ENCODE results near the gene IL17RD. TPM values are rescaled to one million over a fixed set of nuclear protein-coding genes. Genes with fewer than 3 reads are reported as not detected.

IL17RD gene
- total RNA-seq, 1 experiment from 2014 or later, result 31.7 TPM

DNA sequence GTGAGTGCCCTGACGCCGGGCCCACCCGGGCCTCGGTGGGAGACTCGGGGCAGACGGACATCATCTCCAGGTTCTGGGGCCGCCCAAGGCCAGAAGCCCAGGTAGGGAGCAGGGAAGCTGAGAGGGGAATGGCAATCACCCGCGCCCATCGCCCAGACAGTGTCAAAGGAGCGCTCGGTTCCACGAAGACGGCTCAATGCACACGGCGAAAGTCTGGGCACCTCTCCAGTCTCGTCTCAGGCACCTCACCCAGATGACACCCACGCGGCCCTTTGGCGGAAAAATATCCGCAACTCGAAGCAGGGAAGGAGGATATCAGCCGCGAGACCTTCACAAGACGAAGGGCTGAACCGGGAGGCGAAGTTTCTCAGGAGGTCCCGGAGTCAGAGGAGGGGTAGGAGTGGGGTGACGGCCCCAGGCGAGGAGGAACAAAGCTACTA is 916 bp downstream of the IL17RD start:
- H3K79me1 ChIP-seq (ENCODE audit: insufficient read depth, low read depth, low read length, poor library complexity, severe bottlenecking), result no peaks in the 10 kb centered on the region
- H2BK15ac ChIP-seq (ENCODE audit: low read depth, low read length), result no peak overlapping the region
- H3K27ac ChIP-seq (ENCODE audit: insufficient read length, low read depth, low read length), result no peak overlapping the region
- H2AFZ ChIP-seq (ENCODE audit: low read length), result no peak overlapping the region
- no peaks in the 10 kb centered on the region; a peak in 1 of 5 replicates for H3K9me3 Mint-ChIP-seq
- peak overlapping the region; percentile 81 to 93 for H3K4me3 Mint-ChIP-seq
- H2BK5ac ChIP-seq (ENCODE audit: insufficient read length, low read length), result no peak overlapping the region
- H4K8ac ChIP-seq (replicated peaks; ENCODE audit: insufficient read length, low read depth, low read length), result no peak overlapping the region
- H4K5ac ChIP-seq (ENCODE audit: insufficient read length, low read depth, low read length), result no peak overlapping the region
- H3K4me1 Mint-ChIP-seq, result peaks cover 56 to 60% of the 10 kb centered on the region in 2 experiments
- H3K23ac ChIP-seq (ENCODE audit: insufficient read length, low read depth, low read length), result no peak overlapping the region
- no peak overlapping the region for H2AK5ac ChIP-seq (ENCODE audit: insufficient read length, low read length)
- H3K9ac ChIP-seq (ENCODE audit: extremely low read depth, insufficient read length, low read length), result peak overlapping the region; percentile 57
- H2BK120ac ChIP-seq (ENCODE audit: low read depth, low read length, poor library complexity, severe bottlenecking), result no peak overlapping the region
- H3K23me2 ChIP-seq (ENCODE audit: insufficient read length, low read depth, low read length, poor library complexity, severe bottlenecking), result peaks cover 9% of the 10 kb centered on the region
- TF ChIP-seq, protein P1, sequence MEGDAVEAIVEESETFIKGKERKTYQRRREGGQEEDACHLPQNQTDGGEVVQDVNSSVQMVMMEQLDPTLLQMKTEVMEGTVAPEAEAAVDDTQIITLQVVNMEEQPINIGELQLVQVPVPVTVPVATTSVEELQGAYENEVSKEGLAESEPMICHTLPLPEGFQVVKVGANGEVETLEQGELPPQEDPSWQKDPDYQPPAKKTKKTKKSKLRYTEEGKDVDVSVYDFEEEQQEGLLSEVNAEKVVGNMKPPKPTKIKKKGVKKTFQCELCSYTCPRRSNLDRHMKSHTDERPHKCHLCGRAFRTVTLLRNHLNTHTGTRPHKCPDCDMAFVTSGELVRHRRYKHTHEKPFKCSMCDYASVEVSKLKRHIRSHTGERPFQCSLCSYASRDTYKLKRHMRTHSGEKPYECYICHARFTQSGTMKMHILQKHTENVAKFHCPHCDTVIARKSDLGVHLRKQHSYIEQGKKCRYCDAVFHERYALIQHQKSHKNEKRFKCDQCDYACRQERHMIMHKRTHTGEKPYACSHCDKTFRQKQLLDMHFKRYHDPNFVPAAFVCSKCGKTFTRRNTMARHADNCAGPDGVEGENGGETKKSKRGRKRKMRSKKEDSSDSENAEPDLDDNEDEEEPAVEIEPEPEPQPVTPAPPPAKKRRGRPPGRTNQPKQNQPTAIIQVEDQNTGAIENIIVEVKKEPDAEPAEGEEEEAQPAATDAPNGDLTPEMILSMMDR (conservative IDR thresholded peaks at IDR 0.05), result no peak
- no peak overlapping the region for H4K91ac ChIP-seq (ENCODE audit: insufficient read length, low read depth, low read length)
- no peak overlapping the region for H3K56ac ChIP-seq (ENCODE audit: insufficient read length, low read depth, low read length)
- H3K27me3 ChIP-seq (ENCODE audit: insufficient read depth, low read length), result no peaks in the 10 kb centered on the region; the same call in 1 of the 2 replicates
- no peak overlapping the region for H3K4ac ChIP-seq (ENCODE audit: low read depth, low read length)
- H3K18ac ChIP-seq (ENCODE audit: insufficient read length, low read depth, low read length), result peak overlapping the region; percentile 20
- no peak overlapping the region for H3T11ph ChIP-seq (ENCODE audit: low read length)
- H2BK12ac ChIP-seq (ENCODE audit: insufficient read length, low read depth, low read length), result no peak overlapping the region
- peaks cover 7% of the 10 kb centered on the region; the same call in 1 of the 2 replicates for H3K79me2 ChIP-seq (ENCODE audit: insufficient read depth, low read length)
- peak overlapping the region; percentile 70 for H3K4me2 ChIP-seq (ENCODE audit: insufficient read depth, insufficient read length, low read length)
- peak overlapping the region in 2 of 3 experiments; percentile 83 to 90; a peak in 4 of 7 replicates for H3K27ac Mint-ChIP-seq
- peaks cover 67% of the 10 kb centered on the region for H3K27me3 Mint-ChIP-seq (ENCODE audit: low read depth)
- no peaks in the 10 kb centered on the region for H4K20me1 ChIP-seq (ENCODE audit: control insufficient read depth, insufficient read depth, insufficient read length)
- no peaks in the 10 kb centered on the region for H3K9me3 ChIP-seq (ENCODE audit: control insufficient read depth, low read depth, low read length)
- no CpG with 5 or more reads among the region's 30 CpGs for WGBS (ENCODE audit: extremely low coverage, insufficient read length, low lambda C conversion rate)
- DNase-seq, result no peak
- H3K14ac ChIP-seq (ENCODE audit: insufficient read depth, low read length), result peak overlapping the region; percentile 32
- no peak overlapping the region for H2BK20ac ChIP-seq (ENCODE audit: low read depth, low read length, poor library complexity, severe bottlenecking)
- peaks cover 32% of the 10 kb centered on the region for H3K4me1 ChIP-seq (ENCODE audit: insufficient read depth, low read length)
- peaks cover 0 to 6% (median 3%) of the 10 kb centered on the region in 3 experiments; a peak in 3 of 7 replicates for H3K36me3 Mint-ChIP-seq (ENCODE audit: insufficient read depth in 1 of 3, low read depth in 3 of 3)
